ENCODE results near the gene CLIP2.

Gene CLIP2

GRCh38 chr7:74266191-74266963, 22.8 kb upstream of the CLIP2 start:
- DNase-seq (ENCODE audit: extremely low spot score), result no peak
- CTCF ChIA-PET, result no interaction called here
- no peak for TF ChIP-seq SP1 (IDR thresholded peaks at IDR 0.05)
- TF ChIP-seq FOXM1 (IDR thresholded peaks at IDR 0.05; ENCODE audit: borderline replicate concordance), result no peak
- TF ChIP-seq FOXK2 (IDR thresholded peaks at IDR 0.05), result no peak
- TF ChIP-seq ARNT (IDR thresholded peaks at IDR 0.05), result no peak
- TF ChIP-seq TARDBP (IDR thresholded peaks at IDR 0.05), result no peak
- TF ChIP-seq BHLHE40 (IDR thresholded peaks at IDR 0.05; ENCODE audit: borderline replicate concordance), result no peak
- TF ChIP-seq NFRKB (IDR thresholded peaks at IDR 0.05), result no peak
- TF ChIP-seq, protein P1, sequence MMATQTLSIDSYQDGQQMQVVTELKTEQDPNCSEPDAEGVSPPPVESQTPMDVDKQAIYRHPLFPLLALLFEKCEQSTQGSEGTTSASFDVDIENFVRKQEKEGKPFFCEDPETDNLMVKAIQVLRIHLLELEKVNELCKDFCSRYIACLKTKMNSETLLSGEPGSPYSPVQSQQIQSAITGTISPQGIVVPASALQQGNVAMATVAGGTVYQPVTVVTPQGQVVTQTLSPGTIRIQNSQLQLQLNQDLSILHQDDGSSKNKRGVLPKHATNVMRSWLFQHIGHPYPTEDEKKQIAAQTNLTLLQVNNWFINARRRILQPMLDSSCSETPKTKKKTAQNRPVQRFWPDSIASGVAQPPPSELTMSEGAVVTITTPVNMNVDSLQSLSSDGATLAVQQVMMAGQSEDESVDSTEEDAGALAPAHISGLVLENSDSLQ (IDR thresholded peaks at IDR 0.05), result no peak
- no peak for TF ChIP-seq SUZ12 (IDR thresholded peaks at IDR 0.05)
- TF ChIP-seq CTBP1 (IDR thresholded peaks at IDR 0.05; ENCODE audit: borderline replicate concordance), result no peak
- TF ChIP-seq LEF1 (IDR thresholded peaks at IDR 0.05; ENCODE audit: borderline replicate concordance), result no peak
- no peak for TF ChIP-seq ZNF384 (IDR thresholded peaks at IDR 0.05)
- no peak for TF ChIP-seq HDGF (IDR thresholded peaks at IDR 0.05; ENCODE audit: borderline replicate concordance)
- TF ChIP-seq FOXA1 (IDR thresholded peaks at IDR 0.05), result no peak
- no peak for TF ChIP-seq ELF4 (IDR thresholded peaks at IDR 0.05)
- TF ChIP-seq L3MBTL2 (conservative IDR thresholded peaks at IDR 0.05), result no peak
- POLR2A ChIA-PET, result no interaction called here

DNA sequence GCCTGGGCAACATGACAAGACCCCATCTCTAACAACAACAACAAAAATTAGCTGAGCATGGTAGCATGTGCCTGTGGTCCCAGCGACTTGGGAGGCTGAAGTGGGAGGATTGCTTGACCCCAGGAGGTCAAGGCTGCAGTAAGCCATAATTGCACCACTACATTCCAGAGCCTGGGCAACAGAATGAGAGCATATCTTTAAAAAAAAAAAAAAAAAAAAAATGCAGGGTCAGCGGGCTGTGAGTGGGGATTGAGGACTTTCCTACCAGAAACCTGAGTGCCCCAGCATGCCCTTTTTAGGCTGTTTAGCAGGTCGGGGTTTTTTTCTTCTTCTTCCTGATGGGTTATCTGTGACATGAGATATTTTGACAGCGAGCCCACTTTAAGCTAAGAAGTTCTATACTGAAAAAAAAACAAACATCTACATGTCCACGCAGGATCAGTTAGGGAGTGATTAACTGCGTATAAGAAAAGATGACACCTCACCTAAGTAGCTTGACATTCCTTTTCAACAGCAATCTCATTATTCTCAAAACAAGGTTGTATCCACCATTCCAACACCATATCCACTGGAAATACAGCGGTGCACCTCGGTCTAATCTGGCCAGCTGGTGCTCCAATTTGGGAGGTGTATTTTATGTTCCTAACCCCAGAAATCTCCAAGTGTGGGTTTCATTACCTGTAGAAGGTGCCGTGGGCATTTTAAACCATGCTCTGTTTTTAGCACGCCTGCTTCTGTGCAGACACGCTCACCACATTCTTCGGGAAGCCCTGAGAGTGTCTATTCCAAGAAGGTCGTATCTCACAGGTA, 21.2 kb upstream of the CLIP2 start:
- TF ChIP-seq BHLHE40 (IDR thresholded peaks at IDR 0.05; ENCODE audit: borderline replicate concordance) (no peak), HDGF (IDR thresholded peaks at IDR 0.05; ENCODE audit: borderline replicate concordance) (no peak), TARDBP (IDR thresholded peaks at IDR 0.05) (no peak), LEF1 (IDR thresholded peaks at IDR 0.05; ENCODE audit: borderline replicate concordance) (no peak), SP1 (IDR thresholded peaks at IDR 0.05) (no peak), CTBP1 (IDR thresholded peaks at IDR 0.05; ENCODE audit: borderline replicate concordance) (no peak), ARNT (IDR thresholded peaks at IDR 0.05) (no peak), SUZ12 (IDR thresholded peaks at IDR 0.05) (no peak), ZNF384 (IDR thresholded peaks at IDR 0.05) (no peak), FOXK2 (IDR thresholded peaks at IDR 0.05) (no peak), FOXA1 (IDR thresholded peaks at IDR 0.05) (no peak), FOXM1 (IDR thresholded peaks at IDR 0.05; ENCODE audit: borderline replicate concordance) (no peak), NFRKB (IDR thresholded peaks at IDR 0.05) (no peak), ELF4 (IDR thresholded peaks at IDR 0.05) (no peak), L3MBTL2 (conservative IDR thresholded peaks at IDR 0.05) (no peak)
- TF ChIP-seq, protein P1 (IDR thresholded peaks at IDR 0.05), result no peak
- DNase-seq (ENCODE audit: extremely low spot score), result no peak
- ChIA-PET POLR2A (interaction anchor here (1.5 kb wide), 1 partner anchor 21 kb away, joined by 5 read pairs; the partner anchor contains the start of gene CLIP2), CTCF (interaction anchor here (0.9 kb wide), 1 partner anchor 62 kb away, joined by 4 read pairs; no protein-coding TSS in a partner anchor)

DNA sequence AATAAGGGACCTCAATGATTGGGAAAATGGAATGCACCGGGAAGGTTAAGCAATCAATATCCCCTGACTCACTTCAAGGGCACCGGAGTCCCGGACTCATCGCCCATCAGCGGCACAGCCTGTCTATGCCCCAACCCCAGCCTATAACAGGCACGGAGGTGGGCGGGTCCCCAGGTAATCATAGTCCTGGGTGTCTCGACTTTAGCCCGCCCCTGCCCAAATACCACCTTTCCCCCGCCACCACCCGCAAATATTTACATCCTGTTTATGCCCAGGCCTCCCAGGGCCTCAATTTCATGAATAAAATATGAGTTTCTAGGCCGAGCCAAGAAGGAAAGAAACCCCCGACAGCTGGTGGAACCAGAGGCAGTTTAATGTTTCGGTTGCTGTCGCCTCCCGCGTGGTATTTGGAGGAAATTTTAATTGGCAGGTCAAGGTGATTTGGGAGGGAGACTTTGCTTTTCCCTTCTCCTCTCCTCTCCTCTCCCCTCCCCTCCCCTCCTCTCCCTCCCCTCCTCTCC, 19.4 kb upstream of the CLIP2 start:
- peak; percentile 72 for DNase-seq (ENCODE audit: extremely low spot score)
- no peak for TF ChIP-seq ELF4 (IDR thresholded peaks at IDR 0.05)
- no peak for TF ChIP-seq FOXK2 (IDR thresholded peaks at IDR 0.05)
- TF ChIP-seq, protein P1 (IDR thresholded peaks at IDR 0.05), result peak; percentile 57
- TF ChIP-seq TARDBP (IDR thresholded peaks at IDR 0.05), result no peak
- TF ChIP-seq HDGF (IDR thresholded peaks at IDR 0.05; ENCODE audit: borderline replicate concordance), result no peak
- CTCF ChIA-PET, result no interaction called here
- POLR2A ChIA-PET, result interaction anchor here (1.0 kb wide), 1 partner anchor 19 kb away, joined by 4 read pairs; the partner anchor contains the start of gene CLIP2

- no peak for TF ChIP-seq ELF4 (IDR thresholded peaks at IDR 0.05)
- no peak for TF ChIP-seq FOXA1 (IDR thresholded peaks at IDR 0.05)
- TF ChIP-seq NFRKB (IDR thresholded peaks at IDR 0.05), result no peak
- no peak for TF ChIP-seq LEF1 (IDR thresholded peaks at IDR 0.05; ENCODE audit: borderline replicate concordance)
- TF ChIP-seq L3MBTL2 (conservative IDR thresholded peaks at IDR 0.05), result no peak
- TF ChIP-seq ZNF384 (IDR thresholded peaks at IDR 0.05), result no peak
- TF ChIP-seq HDGF (IDR thresholded peaks at IDR 0.05; ENCODE audit: borderline replicate concordance), result no peak
- TF ChIP-seq FOXM1 (IDR thresholded peaks at IDR 0.05; ENCODE audit: borderline replicate concordance), result no peak
- TF ChIP-seq TARDBP (IDR thresholded peaks at IDR 0.05), result no peak
- TF ChIP-seq, protein P1 (IDR thresholded peaks at IDR 0.05), result no peak
- TF ChIP-seq FOXK2 (IDR thresholded peaks at IDR 0.05), result no peak
- no peak for TF ChIP-seq BHLHE40 (IDR thresholded peaks at IDR 0.05; ENCODE audit: borderline replicate concordance)
- TF ChIP-seq ARNT (IDR thresholded peaks at IDR 0.05), result no peak
- no peak for TF ChIP-seq SP1 (IDR thresholded peaks at IDR 0.05)
- TF ChIP-seq SUZ12 (IDR thresholded peaks at IDR 0.05), result no peak
- no peak for TF ChIP-seq CTBP1 (IDR thresholded peaks at IDR 0.05; ENCODE audit: borderline replicate concordance)
- DNase-seq (ENCODE audit: extremely low spot score), result no peak
- ChIA-PET POLR2A (no interaction called here), CTCF (no interaction called here)
Observed at GRCh38 chr7:74271742-74272141, 17.5 kb upstream of the CLIP2 start.

All from HEK293T (cell line).